PC-3 (cell line): Measurements from ENCODE around the gene RNF125. TPM values are rescaled to one million over a fixed set of nuclear protein-coding genes. Genes with fewer than 3 reads are reported as not detected.

Experiments used
- ATAC-seq: fragments of 200-7000 bp; cut with Tn5 transposase; 2 replicates; pipeline ENCODE4 v1.9.1; 2020; ENCODE audit warnings: mild to moderate bottlenecking, moderate library complexity
- BruUV-seq: library from RNA; stranded (reverse); fragments of 400-500 nt; replicated peaks from 2 replicates; lab custom pipeline; 2021; lab: Mats Ljungman, UMichigan
- CTCF ChIA-PET: fragments of 300-600 bp; sonication (Branson Sonifier 250); formaldehyde crosslinking; loops from one replicate; lab custom pipeline; 2022; ENCODE audit warnings: antibody characterized with exemption; lab: Charles Lee
- POLR2A ChIA-PET: fragments of 300-600 bp; sonication (Branson Sonifier 250); formaldehyde crosslinking; loops from one replicate; lab custom pipeline; 2022; ENCODE audit warnings: antibody characterized with exemption; ENCODE audit not compliant: unreplicated experiment; lab: Charles Lee
- DNase-seq: peaks from one replicate; pipeline ENCODE4 v3.0.0-alpha.2; 2015
- H2AFZ ChIP-seq: fragments of 300-600 bp; sonication (generic); 2 replicates; pipeline ENCODE4 v1.6.0; 2016; ENCODE audit warnings: antibody characterized with exemption, low read length
- H3F3A ChIP-seq: fragments of 300-600 bp; sonication (generic); one replicate; pipeline ENCODE4 v1.6.0; 2017; ENCODE audit warnings: antibody characterized with exemption, low read length, control low read depth, mild to moderate bottlenecking; ENCODE audit not compliant: unreplicated experiment
- H3K27ac ChIP-seq: fragments of 300-600 bp; sonication (generic); 2 replicates; pipeline ENCODE4 v1.5.1; 2016; ENCODE audit warnings: mild to moderate bottlenecking, low read length
- H3K27me3 ChIP-seq: fragments of 300-600 bp; sonication (generic); 2 replicates; pipeline ENCODE4 v1.6.1; 2016; ENCODE audit warnings: low read length, mixed read lengths
- H3K36me3 ChIP-seq: fragments of 300-600 bp; sonication (generic); 2 replicates; pipeline ENCODE4 v1.6.1; 2016; ENCODE audit warnings: low read depth, mixed run types, low read length, mixed read lengths
- H3K4me1 ChIP-seq: fragments of 300-600 bp; sonication (generic); 2 replicates; pipeline ENCODE4 v1.5.1; 2016; ENCODE audit warnings: low read length; ENCODE audit not compliant: insufficient read depth
- H3K4me2 ChIP-seq: fragments of 300-600 bp; sonication (generic); 2 replicates; pipeline ENCODE4 v1.6.0; 2016; ENCODE audit warnings: low read length
- H3K4me3 ChIP-seq: fragments of 300-600 bp; sonication (generic); 2 replicates; pipeline ENCODE4 v1.5.1; 2016; ENCODE audit warnings: mild to moderate bottlenecking, low read length, mixed read lengths
- H3K79me2 ChIP-seq: fragments of 300-600 bp; sonication (generic); 2 replicates; pipeline ENCODE4 v1.6.1; 2017; ENCODE audit warnings: low read length, mixed read lengths
- H3K9ac ChIP-seq: fragments of 300-600 bp; sonication (generic); 2 replicates; pipeline ENCODE4 v1.6.0; 2016; ENCODE audit warnings: mild to moderate bottlenecking, low read length
- H3K9me2 ChIP-seq: fragments of 300-600 bp; sonication (generic); replicated peaks from 2 replicates; pipeline ENCODE4 v1.6.1; 2016; ENCODE audit warnings: mixed run types, low read length, mixed read lengths
- H3K9me3 ChIP-seq: fragments of 300-600 bp; sonication (generic); 2 replicates; pipeline ENCODE4 v1.6.1; 2016; ENCODE audit warnings: low read length, mixed read lengths
- H4K20me1 ChIP-seq: fragments of 300-600 bp; sonication (generic); 2 replicates; pipeline ENCODE4 v1.6.1; 2016; ENCODE audit warnings: low read length, mixed read lengths
- EZH2 ChIP-seq: fragments of 300-600 bp; sonication (generic); IDR thresholded peaks from one replicate; pipeline ENCODE4 v1.6.1; 2017; ENCODE audit warnings: antibody characterized with exemption, mild to moderate bottlenecking, low read length; ENCODE audit not compliant: unreplicated experiment
- EZH2phosphoT487 ChIP-seq: fragments of 300-600 bp; sonication (generic); IDR thresholded peaks from 2 replicates; pipeline ENCODE4 v1.6.1; 2018; ENCODE audit warnings: mild to moderate bottlenecking, antibody characterized with exemption, low read length, borderline replicate concordance
- intact Hi-C: fragments of 100-400 bp; cut with micrococcal nuclease; formaldehyde crosslinking; loops from 2 replicates; pipeline ENCODE4 v1.9.0; 2023
- total RNA-seq: library from RNA; depleted of rRNA; stranded (reverse); fragments of >200 nt; gene quantifications from 2 replicates; pipeline ENCODE4 v1.2.3, GENCODE V29; 2014
- TF ChIP-seq, protein P1 (sequence below): fragments of 300-600 bp; sonication (generic); conservative IDR thresholded peaks from 2 replicates; pipeline ENCODE4 v1.5.1; 2017; ENCODE audit warnings: antibody characterized with exemption, low read depth, mild to moderate bottlenecking, low read length

RNF125 gene
- total RNA-seq, 1 experiment from 2014 or later, result 1.1 TPM

- ATAC-seq (no peak), DNase-seq (no peak)
- POLR2A ChIA-PET, result no interaction called here
- CTCF ChIA-PET, result no interaction called here
- H3K4me1 ChIP-seq, result no peaks in the 10 kb centered on the region
- H3K36me3 ChIP-seq, result no peaks in the 10 kb centered on the region
- no peak overlapping the region for H3K4me2 ChIP-seq
- H3K9me3 ChIP-seq, result no peaks in the 10 kb centered on the region
- H3K4me3 ChIP-seq, result no peak overlapping the region
- no peak overlapping the region for H3K27ac ChIP-seq
- no peaks in the 10 kb centered on the region for H3K79me2 ChIP-seq
- BruUV-seq, result no TSS peak
- no peak overlapping the region for H3K9ac ChIP-seq
- no peak for TF ChIP-seq EZH2phosphoT487
- TF ChIP-seq, protein P1, sequence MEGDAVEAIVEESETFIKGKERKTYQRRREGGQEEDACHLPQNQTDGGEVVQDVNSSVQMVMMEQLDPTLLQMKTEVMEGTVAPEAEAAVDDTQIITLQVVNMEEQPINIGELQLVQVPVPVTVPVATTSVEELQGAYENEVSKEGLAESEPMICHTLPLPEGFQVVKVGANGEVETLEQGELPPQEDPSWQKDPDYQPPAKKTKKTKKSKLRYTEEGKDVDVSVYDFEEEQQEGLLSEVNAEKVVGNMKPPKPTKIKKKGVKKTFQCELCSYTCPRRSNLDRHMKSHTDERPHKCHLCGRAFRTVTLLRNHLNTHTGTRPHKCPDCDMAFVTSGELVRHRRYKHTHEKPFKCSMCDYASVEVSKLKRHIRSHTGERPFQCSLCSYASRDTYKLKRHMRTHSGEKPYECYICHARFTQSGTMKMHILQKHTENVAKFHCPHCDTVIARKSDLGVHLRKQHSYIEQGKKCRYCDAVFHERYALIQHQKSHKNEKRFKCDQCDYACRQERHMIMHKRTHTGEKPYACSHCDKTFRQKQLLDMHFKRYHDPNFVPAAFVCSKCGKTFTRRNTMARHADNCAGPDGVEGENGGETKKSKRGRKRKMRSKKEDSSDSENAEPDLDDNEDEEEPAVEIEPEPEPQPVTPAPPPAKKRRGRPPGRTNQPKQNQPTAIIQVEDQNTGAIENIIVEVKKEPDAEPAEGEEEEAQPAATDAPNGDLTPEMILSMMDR, result no peak
- no peak for TF ChIP-seq EZH2
- H2AFZ ChIP-seq, result no peak overlapping the region
- intact Hi-C loops, result no loop called here
- no peaks in the 10 kb centered on the region for H3F3A ChIP-seq
- H3K27me3 ChIP-seq, result no peaks in the 10 kb centered on the region
- H3K9me2 ChIP-seq, result no peaks in the 10 kb centered on the region
- H4K20me1 ChIP-seq, result no peaks in the 10 kb centered on the region
Observed at GRCh38 chr18:32026491-32027086, 8.0 kb downstream of the RNF125 start.

DNA sequence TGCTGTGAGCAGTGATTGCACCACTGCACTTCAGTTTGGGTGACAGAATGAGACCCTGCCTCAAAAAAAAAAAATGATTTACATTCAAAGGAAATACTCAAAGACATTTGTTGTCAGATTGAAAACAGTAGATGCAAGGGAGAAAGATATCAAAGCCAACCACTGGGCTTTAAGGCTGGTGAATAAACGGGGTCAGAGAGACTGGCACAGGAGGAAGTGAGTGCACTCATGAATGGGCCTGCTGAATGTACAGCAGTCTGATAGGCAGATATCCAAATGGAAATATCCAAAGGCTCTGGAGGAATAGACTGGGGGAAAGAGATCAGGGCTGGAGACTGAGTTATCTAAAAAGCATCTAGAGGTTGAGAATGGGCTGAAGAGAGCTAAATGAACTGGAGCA is 10.9 kb downstream of the RNF125 start:
- BruUV-seq, result no TSS peak
- Histone ChIP-seq H3K36me3 (no peaks in the 10 kb centered on the region), H3F3A (no peaks in the 10 kb centered on the region), H3K27ac (no peak overlapping the region), H2AFZ (no peak overlapping the region), H3K9me3 (no peaks in the 10 kb centered on the region), H4K20me1 (no peaks in the 10 kb centered on the region), H3K9ac (no peak overlapping the region), H3K4me2 (no peak overlapping the region), H3K4me1 (no peaks in the 10 kb centered on the region), H3K79me2 (no peaks in the 10 kb centered on the region), H3K4me3 (no peak overlapping the region), H3K9me2 (no peaks in the 10 kb centered on the region), H3K27me3 (no peaks in the 10 kb centered on the region)
- intact Hi-C loops, result no loop called here
- POLR2A ChIA-PET, result no interaction called here
- TF ChIP-seq EZH2phosphoT487, result no peak
- no peak for TF ChIP-seq EZH2
- TF ChIP-seq, protein P1, result no peak
- no peak for ATAC-seq
- CTCF ChIA-PET, result no interaction called here
- no peak for DNase-seq

DNA sequence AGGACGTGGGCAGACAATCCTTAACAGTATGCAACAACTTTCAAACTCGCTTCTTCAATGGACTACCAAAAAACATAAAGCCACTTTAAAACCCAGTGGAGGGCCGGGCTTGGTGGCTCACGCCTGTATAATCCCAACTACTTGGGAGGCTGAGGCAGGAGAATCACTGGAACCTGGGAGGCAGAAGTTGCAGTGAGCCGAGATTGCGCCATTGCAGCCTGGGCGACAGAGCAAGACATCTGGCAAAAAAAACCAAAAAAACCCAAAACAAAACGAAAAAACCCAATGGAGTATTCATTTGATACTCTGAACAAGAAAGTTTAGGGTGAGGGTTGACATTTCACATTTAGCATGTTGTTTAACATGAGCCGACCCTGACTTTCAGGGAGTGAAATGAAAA is 14.0 kb downstream of the RNF125 start:
- Histone ChIP-seq H3K79me2 (no peaks in the 10 kb centered on the region), H4K20me1 (no peaks in the 10 kb centered on the region), H3K9me3 (no peaks in the 10 kb centered on the region), H3K4me2 (no peak overlapping the region), H3F3A (no peaks in the 10 kb centered on the region), H3K27ac (no peak overlapping the region), H3K9ac (no peak overlapping the region), H3K4me1 (no peaks in the 10 kb centered on the region), H3K36me3 (no peaks in the 10 kb centered on the region), H3K27me3 (no peaks in the 10 kb centered on the region), H3K4me3 (no peak overlapping the region), H2AFZ (no peak overlapping the region), H3K9me2 (no peaks in the 10 kb centered on the region)
- ChIA-PET CTCF (no interaction called here), POLR2A (no interaction called here)
- DNase-seq (no peak), ATAC-seq (no peak)
- intact Hi-C loops, result no loop called here
- BruUV-seq, result no TSS peak
- TF ChIP-seq, protein P1, result no peak
- TF ChIP-seq EZH2 (no peak), EZH2phosphoT487 (no peak)
